Activated naive CD8-positive, alpha-beta T cell treated with anti-CD3 and anti-CD28 coated beads for 36 hours (primary cell): Measurements from ENCODE around the gene CAB39. TPM values are rescaled to one million over a fixed set of nuclear protein-coding genes. Genes with fewer than 3 reads are reported as not detected.

Source experiments
- DNase-seq: peaks from one replicate; pipeline ENCODE4 v3.0.0; 2021
- H3K27ac Mint-ChIP-seq: one replicate; pipeline ENCODE4 v1.8.0; 2022; ENCODE audit warnings: mild to moderate bottlenecking, moderate library complexity, mixed read lengths
- H3K27me3 Mint-ChIP-seq: one replicate; pipeline ENCODE4 v1.8.0; 2022; ENCODE audit warnings: mild to moderate bottlenecking, mixed read lengths
- H3K36me3 Mint-ChIP-seq: one replicate; pipeline ENCODE4 v1.8.0; 2021; ENCODE audit warnings: mild to moderate bottlenecking, mixed read lengths
- H3K4me1 Mint-ChIP-seq: one replicate; pipeline ENCODE4 v1.8.0; 2021; ENCODE audit warnings: mixed read lengths
- H3K4me3 Mint-ChIP-seq: one replicate; pipeline ENCODE4 v1.8.0; 2022; ENCODE audit warnings: mild to moderate bottlenecking, moderate library complexity, mixed read lengths
- H3K9me3 Mint-ChIP-seq: one replicate; pipeline ENCODE4 v1.8.0; 2022; ENCODE audit warnings: mixed read lengths
- total RNA-seq, 2 experiments: library from RNA; stranded (reverse); gene quantifications; one replicate each; pipeline ENCODE4 v1.2.3, GENCODE V29; 2021

The CAB39 gene
- total RNA-seq, 2 experiments from 2014 or later, result 119 to 122 TPM

GRCh38 chr2:230865307-230865765 lies 152.7 kb downstream of the CAB39 start:
- H3K4me3 Mint-ChIP-seq, result peak overlapping the region; percentile 87
- no peaks in the 10 kb centered on the region for H3K27me3 Mint-ChIP-seq
- peaks cover 71% of the 10 kb centered on the region for H3K4me1 Mint-ChIP-seq
- DNase-seq, result no peak
- no peaks in the 10 kb centered on the region for H3K9me3 Mint-ChIP-seq
- H3K27ac Mint-ChIP-seq, result peak overlapping the region; percentile 73
- peaks cover 3% of the 10 kb centered on the region for H3K36me3 Mint-ChIP-seq

DNA sequence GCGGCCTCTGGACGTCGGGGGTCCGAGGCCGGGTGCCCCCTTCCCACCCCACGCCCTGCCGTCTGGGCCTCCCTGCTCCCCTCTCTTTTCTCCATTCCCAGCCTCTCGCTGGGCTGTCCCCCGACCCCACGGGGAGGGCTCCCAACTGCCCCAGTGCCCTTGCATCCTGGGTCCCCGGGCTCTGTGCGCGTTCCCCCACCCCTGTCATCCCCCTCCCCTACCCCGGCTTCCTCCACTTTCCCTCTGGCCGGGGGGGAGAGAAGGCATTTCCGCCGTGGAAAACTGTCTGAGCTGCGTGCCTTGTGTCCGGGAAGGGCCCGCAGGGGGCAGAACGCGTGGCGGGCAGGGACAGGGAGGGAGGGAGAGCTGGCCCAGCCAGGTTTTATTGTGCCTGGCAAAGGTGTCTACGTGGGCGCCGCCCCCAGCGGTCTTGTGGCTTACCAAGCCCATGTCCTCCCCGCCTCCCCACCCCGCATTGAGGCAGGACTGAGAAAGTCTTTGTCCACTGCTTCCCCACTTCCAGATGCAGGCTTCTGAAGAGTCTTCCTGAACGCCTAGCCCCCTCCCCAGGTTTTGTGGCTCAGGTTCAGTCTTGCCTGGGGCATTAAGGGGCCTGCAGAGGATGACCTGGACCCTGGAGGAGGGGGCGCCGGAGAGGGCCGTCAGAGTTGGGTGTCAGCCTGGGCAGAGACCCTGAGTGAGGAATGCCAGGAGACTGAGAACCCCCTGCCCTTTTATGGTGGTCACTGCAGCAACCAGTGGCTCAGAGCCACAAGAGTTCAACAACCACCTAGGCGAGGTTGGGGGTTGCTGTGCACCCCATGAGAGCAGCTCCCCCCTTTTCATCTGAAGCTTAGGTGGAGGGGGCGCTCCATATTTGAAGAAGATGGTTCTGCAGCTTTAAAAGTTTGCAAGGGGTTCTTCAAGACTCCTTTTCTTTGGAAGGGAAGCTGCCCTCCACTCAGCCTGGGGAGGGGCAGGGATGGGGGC lies 153.4 kb downstream of the CAB39 start:
- peak; percentile 45 for DNase-seq
- Mint-ChIP-seq H3K4me3 (peak overlapping the region; percentile 87), H3K27ac (peak overlapping the region; percentile 73), H3K4me1 (peaks cover 71% of the 10 kb centered on the region), H3K9me3 (no peaks in the 10 kb centered on the region), H3K27me3 (no peaks in the 10 kb centered on the region), H3K36me3 (peaks cover 3% of the 10 kb centered on the region)

- Mint-ChIP-seq H3K9me3 (no peaks in the 10 kb centered on the region), H3K36me3 (peaks cover 3% of the 10 kb centered on the region), H3K4me1 (peaks cover 62% of the 10 kb centered on the region), H3K27me3 (no peaks in the 10 kb centered on the region), H3K27ac (peak overlapping the region; percentile 69), H3K4me3 (peak overlapping the region; percentile 87)
- peak; percentile 56 for DNase-seq
Observed at GRCh38 chr2:230866756-230867523, 154.3 kb downstream of the CAB39 start.

DNA sequence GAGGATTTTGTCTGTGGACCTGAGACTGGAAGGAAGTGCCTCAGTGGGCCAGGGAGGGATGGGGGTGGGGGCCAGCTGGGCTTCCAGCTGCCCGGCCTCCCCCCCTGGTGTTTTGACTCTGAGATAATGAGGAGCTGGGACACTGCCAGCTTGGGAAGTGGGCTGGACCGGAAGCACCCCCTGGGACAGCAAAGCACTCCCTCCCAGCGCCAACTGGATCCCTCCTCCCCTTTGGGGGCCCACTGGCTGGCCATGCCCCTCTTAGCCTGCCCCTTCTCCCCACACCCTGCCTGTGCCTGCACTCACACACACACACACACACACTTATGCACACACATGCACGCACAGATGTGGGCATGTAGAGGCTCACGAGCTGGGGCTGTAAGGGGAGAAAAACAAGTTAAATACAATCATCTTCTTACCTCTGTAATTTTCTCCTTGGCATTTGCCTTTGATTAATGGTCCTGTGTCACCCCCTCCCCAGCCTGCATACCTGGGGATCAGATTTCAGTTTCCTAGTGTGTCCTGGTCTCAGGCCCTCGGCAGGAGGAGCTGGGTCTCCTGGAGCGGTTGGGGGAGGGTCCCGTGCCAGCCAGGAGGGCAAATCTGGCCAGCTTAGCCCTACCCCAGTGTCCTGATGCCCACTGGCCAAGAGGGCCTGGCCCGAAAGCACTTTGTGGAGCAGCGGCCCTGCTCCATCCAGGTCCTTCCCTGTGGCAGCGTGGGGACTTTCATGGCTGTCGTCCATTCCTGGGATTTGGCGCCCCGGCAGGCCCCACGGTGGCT lies 155.7 kb downstream of the CAB39 start:
- Mint-ChIP-seq H3K27me3 (no peaks in the 10 kb centered on the region), H3K36me3 (peaks cover 3% of the 10 kb centered on the region), H3K27ac (no peak overlapping the region), H3K4me3 (no peak overlapping the region), H3K4me1 (peaks cover 61% of the 10 kb centered on the region), H3K9me3 (no peaks in the 10 kb centered on the region)
- DNase-seq, result no peak

GRCh38 chr2:230868947-230869913 lies 156.6 kb downstream of the CAB39 start:
- Mint-ChIP-seq H3K4me1 (peaks cover 63% of the 10 kb centered on the region), H3K9me3 (no peaks in the 10 kb centered on the region), H3K36me3 (peaks cover 5% of the 10 kb centered on the region), H3K27ac (peak overlapping the region; percentile 42), H3K4me3 (no peak overlapping the region), H3K27me3 (no peaks in the 10 kb centered on the region)
- no peak for DNase-seq

- Mint-ChIP-seq H3K27me3 (no peaks in the 10 kb centered on the region), H3K36me3 (peaks cover 9% of the 10 kb centered on the region), H3K27ac (no peak overlapping the region), H3K9me3 (no peaks in the 10 kb centered on the region), H3K4me3 (no peak overlapping the region), H3K4me1 (peaks cover 66% of the 10 kb centered on the region)
- no peak for DNase-seq
Observed at GRCh38 chr2:230869914-230870543, 157.4 kb downstream of the CAB39 start.

Other genes starting within 250 kb of the CAB39 start
- 10 to 100 TPM; 69.9 to 73.6 TPM for gene ITM2C, start 152.1 kb downstream of the CAB39 start, total RNA-seq
- gene GPR55, start 212.4 kb downstream of the CAB39 start, total RNA-seq, result 10 to 100 TPM; 18.8 to 20.4 TPM